ACC112 (cell line): Measurements from ENCODE around the gene TSFM.

Source experiments
- H2AFZ ChIP-seq: fragments of 200-600 bp; sonication (generic); one replicate; pipeline ENCODE4 v1.6.0; 2017; ENCODE audit warnings: antibody characterized with exemption, low read length; ENCODE audit not compliant: unreplicated experiment
- H3K27ac ChIP-seq: fragments of 200-600 bp; sonication (generic); 2 replicates; pipeline ENCODE4 v1.5.1; 2014; ENCODE audit warnings: low read depth, mild to moderate bottlenecking, antibody characterized with exemption, low read length, moderate library complexity
- H3K27me3 ChIP-seq: fragments of 200-600 bp; sonication (generic); 2 replicates; pipeline ENCODE4 v1.6.1; 2014; ENCODE audit warnings: mild to moderate bottlenecking, antibody characterized with exemption, low read length, moderate library complexity, mixed read lengths; ENCODE audit not compliant: insufficient read depth
- H3K36me3 ChIP-seq: fragments of 200-600 bp; sonication (generic); 2 replicates; pipeline ENCODE4 v1.6.1; 2016; ENCODE audit warnings: mild to moderate bottlenecking, antibody characterized with exemption, low read length, moderate library complexity, mixed read lengths; ENCODE audit not compliant: insufficient read depth
- H3K4me1 ChIP-seq: fragments of 200-600 bp; sonication (generic); one replicate; pipeline ENCODE4 v1.6.1; 2016; ENCODE audit warnings: low read length, mixed read lengths; ENCODE audit not compliant: insufficient read depth, unreplicated experiment, control insufficient read depth
- H3K4me3 ChIP-seq: fragments of 200-600 bp; sonication (generic); 2 replicates; pipeline ENCODE4 v1.5.1; 2014; ENCODE audit warnings: mild to moderate bottlenecking, low read depth, low read length
- H3K79me2 ChIP-seq: fragments of 200-600 bp; sonication (generic); one replicate; pipeline ENCODE4 v1.6.0; 2016; ENCODE audit warnings: low read length; ENCODE audit not compliant: control insufficient read depth, unreplicated experiment, insufficient read depth

Gene TSFM

DNA sequence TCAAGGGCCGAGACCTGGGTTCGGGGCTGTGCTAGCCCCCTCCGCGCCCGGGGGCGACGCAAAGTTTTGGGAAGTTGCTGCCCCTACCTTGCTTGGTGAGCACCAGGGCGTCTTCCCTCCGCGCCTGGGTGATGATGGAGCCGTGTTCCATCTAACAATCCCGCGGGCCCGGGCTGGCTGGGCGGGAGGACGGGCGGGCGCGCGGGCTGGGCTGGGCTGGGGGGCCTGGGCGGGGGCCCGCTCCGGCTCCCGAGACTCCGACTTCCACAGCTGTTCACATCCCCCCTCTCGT lies 63.6 kb downstream of the TSFM start:
- Histone ChIP-seq H3K36me3 (no peaks in the 10 kb centered on the region), H3K79me2 (peaks cover 52% of the 10 kb centered on the region), H2AFZ (peak overlapping the region; percentile 77)

DNA sequence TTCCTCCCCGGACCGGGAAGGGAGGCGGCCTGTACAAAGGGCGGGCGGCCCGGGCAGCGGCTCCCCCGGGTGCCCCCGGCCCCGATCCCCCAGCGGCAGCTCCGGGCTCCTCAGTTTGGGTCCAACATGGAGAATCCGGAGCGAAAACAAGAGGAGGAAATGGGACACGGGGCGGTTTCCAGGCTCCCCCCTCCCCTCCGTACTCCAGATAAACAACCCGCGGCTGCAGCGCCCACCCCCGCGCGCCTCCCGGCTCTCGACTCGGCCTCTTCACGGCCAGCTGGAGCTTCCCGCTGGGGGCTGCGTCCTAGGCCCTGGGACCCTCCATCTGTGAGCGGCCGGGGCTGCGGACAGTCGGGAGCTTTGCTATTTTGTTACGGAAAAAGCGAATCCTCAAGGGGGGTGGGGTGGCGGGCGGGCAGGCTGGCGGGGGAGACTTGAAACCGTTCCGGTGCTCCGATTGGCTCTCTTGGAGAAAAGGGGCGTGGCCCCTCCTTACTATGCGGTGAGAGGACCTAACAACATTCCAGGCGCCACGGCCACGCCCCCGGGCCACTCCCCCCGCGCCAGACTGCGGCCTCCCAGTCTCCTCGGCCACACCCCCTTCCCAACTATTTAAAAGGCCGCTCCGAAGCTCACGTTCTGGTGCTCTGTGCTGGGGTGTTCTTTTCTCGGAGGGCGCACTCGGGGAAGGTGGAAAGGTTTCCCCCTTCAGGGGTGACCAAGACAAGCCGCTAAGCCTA lies 64.2 kb downstream of the TSFM start, which contains the start of gene CTDSP2:
Gene CTDSP2, minus strand, starts transcription at position 153 of the 743 bp plus-strand sequence. CDS start 294 bp downstream, outside the sequence.
- Histone ChIP-seq H3K27me3 (no peaks in the 10 kb centered on the region), H3K4me1 (peaks cover 27% of the 10 kb centered on the region), H3K79me2 (peaks cover 47% of the 10 kb centered on the region), H2AFZ (peak within 1 kb of the TSS; percentile 77), H3K27ac (peak within 1 kb of the TSS; percentile 81), H3K36me3 (no peaks in the 10 kb centered on the region), H3K4me3 (peak within 1 kb of the TSS; percentile 95)

More for the DNA sequence above, 63.6 kb downstream of the TSFM start:
- Histone ChIP-seq H3K27me3 (no peaks in the 10 kb centered on the region), H3K27ac (peak overlapping the region; percentile 81), H3K4me3 (peak overlapping the region; percentile 95), H3K4me1 (peaks cover 32% of the 10 kb centered on the region)
